Neural crest cell (in vitro differentiated cells): ENCODE results near the gene DAPK3. TPM values are rescaled to one million over a fixed set of nuclear protein-coding genes. Genes with fewer than 3 reads are reported as not detected.

Experiments
- DNase-seq: peaks from one replicate; pipeline ENCODE4 v3.0.0; 2021; ENCODE audit warnings: low read depth, mixed read lengths, low spot score
- H3K27ac Mint-ChIP-seq: one replicate; pipeline ENCODE4 v1.8.0; 2021; ENCODE audit warnings: mild to moderate bottlenecking, mixed read lengths; ENCODE audit not compliant: unreplicated experiment
- H3K27me3 Mint-ChIP-seq: 2 replicates; pipeline ENCODE4 v1.8.0; 2021; ENCODE audit warnings: low read depth, mild to moderate bottlenecking, mixed read lengths
- H3K36me3 Mint-ChIP-seq: 2 replicates; pipeline ENCODE4 v1.8.0; 2021; ENCODE audit warnings: low read depth, mild to moderate bottlenecking, mixed read lengths
- H3K4me1 Mint-ChIP-seq: 2 replicates; pipeline ENCODE4 v1.8.0; 2021; ENCODE audit warnings: mixed read lengths
- H3K4me3 Mint-ChIP-seq: one replicate; pipeline ENCODE4 v1.8.0; 2021; ENCODE audit warnings: mild to moderate bottlenecking, mixed read lengths
- H3K9me3 Mint-ChIP-seq: 2 replicates; pipeline ENCODE4 v1.8.0; 2021; ENCODE audit warnings: mixed read lengths
- total RNA-seq: library from RNA; stranded (reverse); gene quantifications from 2 replicates; pipeline ENCODE4 v1.2.1, GENCODE V29; 2021
- TF ChIP-seq, protein P1 (sequence below): fragments of 200-600 bp; sonication (generic); conservative IDR thresholded peaks from 2 replicates; pipeline ENCODE4 v1.5.0; 2021; ENCODE audit warnings: antibody characterized with exemption, mild to moderate bottlenecking

The DAPK3 gene
- total RNA-seq, 1 donor from 2014 or later = 63.1 TPM

GRCh38 chr19:3983936-3984583 lies 13.2 kb upstream of the DAPK3 start:
- Mint-ChIP-seq H3K36me3 (peaks cover 29% of the 10 kb centered on the region), H3K9me3 (no peaks in the 10 kb centered on the region), H3K4me1 (peaks cover 46% of the 10 kb centered on the region), H3K27me3 (peaks cover 37% of the 10 kb centered on the region), H3K27ac (peak overlapping the region; percentile 99), H3K4me3 (peak overlapping the region; percentile 99)
- DNase-seq = no peak
- TF ChIP-seq, protein P1, sequence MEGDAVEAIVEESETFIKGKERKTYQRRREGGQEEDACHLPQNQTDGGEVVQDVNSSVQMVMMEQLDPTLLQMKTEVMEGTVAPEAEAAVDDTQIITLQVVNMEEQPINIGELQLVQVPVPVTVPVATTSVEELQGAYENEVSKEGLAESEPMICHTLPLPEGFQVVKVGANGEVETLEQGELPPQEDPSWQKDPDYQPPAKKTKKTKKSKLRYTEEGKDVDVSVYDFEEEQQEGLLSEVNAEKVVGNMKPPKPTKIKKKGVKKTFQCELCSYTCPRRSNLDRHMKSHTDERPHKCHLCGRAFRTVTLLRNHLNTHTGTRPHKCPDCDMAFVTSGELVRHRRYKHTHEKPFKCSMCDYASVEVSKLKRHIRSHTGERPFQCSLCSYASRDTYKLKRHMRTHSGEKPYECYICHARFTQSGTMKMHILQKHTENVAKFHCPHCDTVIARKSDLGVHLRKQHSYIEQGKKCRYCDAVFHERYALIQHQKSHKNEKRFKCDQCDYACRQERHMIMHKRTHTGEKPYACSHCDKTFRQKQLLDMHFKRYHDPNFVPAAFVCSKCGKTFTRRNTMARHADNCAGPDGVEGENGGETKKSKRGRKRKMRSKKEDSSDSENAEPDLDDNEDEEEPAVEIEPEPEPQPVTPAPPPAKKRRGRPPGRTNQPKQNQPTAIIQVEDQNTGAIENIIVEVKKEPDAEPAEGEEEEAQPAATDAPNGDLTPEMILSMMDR = no peak

DNA sequence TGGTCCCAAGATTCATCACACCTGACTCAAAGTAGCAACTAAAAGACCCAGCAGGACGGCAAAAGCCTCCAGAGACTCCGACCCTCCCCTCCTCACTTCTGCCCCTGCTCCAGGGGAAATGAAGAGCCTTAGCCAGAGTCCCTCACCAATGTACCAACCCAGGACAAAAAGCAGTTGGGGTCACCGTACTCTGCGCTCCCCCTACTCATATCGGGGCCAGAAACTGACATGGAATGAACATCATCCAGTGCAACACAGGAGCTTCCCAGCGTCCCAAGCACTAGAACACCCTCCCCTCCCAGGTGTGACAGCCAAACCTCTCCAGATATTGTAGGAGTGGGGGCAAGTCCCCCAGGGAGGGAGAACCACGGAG lies 12.6 kb upstream of the DAPK3 start:
- Mint-ChIP-seq H3K36me3 (peaks cover 31% of the 10 kb centered on the region), H3K4me3 (peak overlapping the region; percentile 99), H3K4me1 (peaks cover 46% of the 10 kb centered on the region), H3K27me3 (peaks cover 37% of the 10 kb centered on the region), H3K9me3 (no peaks in the 10 kb centered on the region), H3K27ac (peak overlapping the region; percentile 99)
- no peak for DNase-seq
- TF ChIP-seq, protein P1 = no peak

DNA sequence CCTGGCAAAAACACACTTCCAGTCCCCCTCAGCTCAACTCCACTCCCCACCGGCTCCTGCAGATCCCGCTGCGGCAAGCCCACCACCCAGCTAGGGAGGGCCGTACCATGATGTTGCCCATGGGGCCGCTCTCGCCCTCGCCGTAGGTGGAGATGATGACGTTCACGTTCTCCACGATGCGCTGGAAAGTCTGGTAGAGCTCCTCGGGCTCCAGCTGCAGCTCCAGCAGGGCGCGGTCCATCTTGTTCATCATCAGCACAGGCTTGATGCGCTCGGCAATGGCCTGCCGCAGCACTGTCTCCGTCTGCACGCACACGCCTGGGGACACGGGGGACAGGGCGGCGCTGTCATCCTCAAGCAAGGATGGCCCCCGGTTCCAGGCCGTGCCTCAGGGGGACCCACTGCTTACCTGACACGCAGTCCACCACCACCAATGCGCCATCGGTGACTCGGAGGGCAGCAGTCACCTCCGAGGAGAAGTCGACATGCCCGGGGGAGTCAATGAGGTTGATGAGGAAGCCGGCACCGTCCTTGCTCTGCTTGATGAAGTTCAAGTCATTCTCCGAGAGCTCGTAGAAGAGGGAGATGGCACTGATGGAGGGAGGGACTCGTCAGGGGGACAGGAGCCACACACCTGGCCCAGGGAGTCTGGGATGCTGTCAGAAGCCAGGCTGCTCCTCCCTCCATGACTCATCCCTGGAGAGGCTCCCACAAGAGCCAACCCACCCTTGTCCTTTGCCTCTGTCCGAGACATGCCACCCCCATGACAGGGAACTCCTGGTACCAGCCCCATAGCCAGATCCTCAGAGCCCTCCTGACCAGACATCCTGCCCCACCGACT lies 12.0 kb upstream of the DAPK3 start:
- Mint-ChIP-seq H3K27me3 (peaks cover 37% of the 10 kb centered on the region), H3K36me3 (peaks cover 34% of the 10 kb centered on the region), H3K9me3 (no peaks in the 10 kb centered on the region), H3K27ac (peak overlapping the region; percentile 71), H3K4me3 (peak overlapping the region; percentile 99), H3K4me1 (peaks cover 46% of the 10 kb centered on the region)
- no peak for DNase-seq
- TF ChIP-seq, protein P1 = no peak

GRCh38 chr19:3981736-3982681 lies 11.1 kb upstream of the DAPK3 start:
- no peaks in the 10 kb centered on the region for H3K9me3 Mint-ChIP-seq
- H3K4me1 Mint-ChIP-seq = peaks cover 41% of the 10 kb centered on the region
- peak overlapping the region; percentile 35 for H3K27ac Mint-ChIP-seq
- TF ChIP-seq, protein P1 = no peak
- H3K36me3 Mint-ChIP-seq = peaks cover 35% of the 10 kb centered on the region
- H3K4me3 Mint-ChIP-seq = peak overlapping the region; percentile 99
- DNase-seq = no peak
- peaks cover 29% of the 10 kb centered on the region for H3K27me3 Mint-ChIP-seq

DNA sequence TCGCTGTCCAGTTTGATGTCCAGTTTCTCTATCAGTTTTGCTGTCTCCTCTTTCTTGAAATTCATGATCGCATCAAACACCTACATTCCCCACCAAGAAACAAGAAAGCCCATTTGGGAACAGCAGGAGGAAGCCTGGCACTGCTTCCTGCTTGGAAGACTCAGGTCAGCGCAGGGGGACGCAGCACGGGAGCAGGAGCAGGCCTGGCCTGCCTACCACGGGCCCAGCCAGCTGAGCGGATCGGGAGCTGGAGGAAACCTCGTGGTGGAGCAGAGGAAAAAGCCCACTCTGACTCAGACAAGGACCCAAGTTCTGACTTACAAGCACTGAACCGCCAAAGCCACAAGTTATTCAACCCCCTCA lies 10.5 kb upstream of the DAPK3 start:
- Mint-ChIP-seq H3K4me1 (peaks cover 36% of the 10 kb centered on the region), H3K27ac (no peak overlapping the region), H3K36me3 (peaks cover 35% of the 10 kb centered on the region)

More for the DNA sequence above, 10.5 kb upstream of the DAPK3 start:
- no peaks in the 10 kb centered on the region for H3K9me3 Mint-ChIP-seq
- DNase-seq = no peak
- H3K4me3 Mint-ChIP-seq = peak overlapping the region; percentile 76
- TF ChIP-seq, protein P1 = no peak
- H3K27me3 Mint-ChIP-seq = peaks cover 23% of the 10 kb centered on the region
